Activated CD4-positive, alpha-beta T cell treated with anti-CD3 and anti-CD28 coated beads, Interleukin-2, Interleukin-6, amounts not matched to agents 100 ng/mL and 50 ng/mL, durations not matched to agents 16 hours and 8 hours (primary cell): ENCODE results near the gene ATG13.
"Not testable (repeated sequence)": the region's sequence is repeated elsewhere in the genome, so short reads cannot be mapped to it uniquely, and the experiment has no call there.

Source experiments
- DNase-seq: peaks from one replicate; pipeline ENCODE4 v3.0.0-alpha.2; 2020

ATG13 gene

GRCh38 chr11:46649180-46649738 is 31.9 kb downstream of the ATG13 start:
- no peak for DNase-seq

GRCh38 chr11:46655631-46656030 is 38.3 kb downstream of the ATG13 start:
- no peak for DNase-seq

- DNase-seq: no peak
These were observed 39.8 kb downstream of the ATG13 start for GRCh38 chr11:46657186-46657585.

- no peak for DNase-seq
These were observed 40.9 kb downstream of the ATG13 start for GRCh38 chr11:46658259-46658658.

GRCh38 chr11:46659908-46660307 is 42.6 kb downstream of the ATG13 start:
- no peak for DNase-seq

GRCh38 chr11:46661836-46662235 is 44.5 kb downstream of the ATG13 start:
- no peak for DNase-seq

- no peak for DNase-seq
These were observed 45.0 kb downstream of the ATG13 start for GRCh38 chr11:46662366-46662765.

GRCh38 chr11:46663277-46663940 is 46.1 kb downstream of the ATG13 start:
- no peak for DNase-seq

GRCh38 chr11:46664612-46665011 is 47.3 kb downstream of the ATG13 start:
- DNase-seq: no peak

GRCh38 chr11:46665356-46665755 is 48.0 kb downstream of the ATG13 start:
- no peak for DNase-seq

- no peak for DNase-seq
These were observed 49.2 kb downstream of the ATG13 start for GRCh38 chr11:46666516-46666915.

GRCh38 chr11:46667043-46667481 is 49.7 kb downstream of the ATG13 start:
- DNase-seq: no peak

GRCh38 chr11:46668480-46669085 is 51.2 kb downstream of the ATG13 start:
- no peak for DNase-seq

GRCh38 chr11:46669711-46670139 is 52.4 kb downstream of the ATG13 start:
- peak; percentile 23 for DNase-seq

GRCh38 chr11:46670521-46670920 is 53.2 kb downstream of the ATG13 start:
- DNase-seq: not testable (repeated sequence)

GRCh38 chr11:46671958-46672315 is 54.6 kb downstream of the ATG13 start:
- no peak for DNase-seq

GRCh38 chr11:46672381-46672839 is 55.1 kb downstream of the ATG13 start:
- no peak for DNase-seq

GRCh38 chr11:46673713-46674462 is 56.5 kb downstream of the ATG13 start:
- DNase-seq: no peak

- no peak for DNase-seq
These were observed 57.3 kb downstream of the ATG13 start for GRCh38 chr11:46674463-46675287.

GRCh38 chr11:46675288-46675851 is 58.0 kb downstream of the ATG13 start:
- no peak for DNase-seq

- DNase-seq: no peak
These were observed 58.6 kb downstream of the ATG13 start for GRCh38 chr11:46675949-46676348.

- DNase-seq: no peak
These were observed 59.2 kb downstream of the ATG13 start for GRCh38 chr11:46676436-46677158.
